SU-DHL-6 (cell line): Measurements from ENCODE around the gene SHISA5.

Experiments
- CTCF ChIP-seq: fragments of 200-600 bp; sonication (generic); IDR thresholded peaks from one replicate; pipeline ENCODE4 v1.5.1; 2017; ENCODE audit warnings: antibody characterized with exemption, mild to moderate bottlenecking, low read length, moderate library complexity; ENCODE audit not compliant: insufficient read depth, poor library complexity, severe bottlenecking
- EZH2phosphoT487 ChIP-seq: fragments of 200-600 bp; sonication (generic), shearing (Covaris generic); conservative IDR thresholded peaks from 2 replicates; pipeline ENCODE4 v1.6.1; 2018; ENCODE audit warnings: mild to moderate bottlenecking, antibody characterized with exemption, low read length, moderate library complexity, mixed read lengths

GRCh38 chr3:48430708-48431101, 73.3 kb downstream of the SHISA5 start:
- no peak for TF ChIP-seq CTCF
- TF ChIP-seq EZH2phosphoT487 = no peak
